ENCODE measurements around the gene CLDN2. TPM values are rescaled to one million over a fixed set of nuclear protein-coding genes. Genes with fewer than 3 reads are reported as not detected.
"Not testable (repeated sequence)": the region's sequence is repeated elsewhere in the genome, so short reads cannot be mapped to it uniquely, and the experiment has no call there.

Gene CLDN2
- not detected in 2 replicates for total RNA-seq (2014; rRNA removed; shearing (Covaris generic); ENCODE audit: low replicate concordance)

GRCh38 chrX:106919932-106920452 lies at the start of gene CLDN2:
CLDN2 (plus strand) TSS chrX:106920402; CDS start chrX:106928229, 7,827 bp downstream.
- DNase-seq, result no peak
- no peaks in the 10 kb centered on the region for H4K20me1 ChIP-seq (ENCODE audit: insufficient read depth, low read depth, low read length)
- H2AFZ ChIP-seq (ENCODE audit: low read length), result no peak within 1 kb of the TSS
- H3K4me1 ChIP-seq (ENCODE audit: low read length), result no peaks in the 10 kb centered on the region
- H3K36me3 ChIP-seq (ENCODE audit: insufficient read depth, low read length), result no peaks in the 10 kb centered on the region
- H3K4me2 ChIP-seq (ENCODE audit: low read depth, low read length, poor library complexity, severe bottlenecking), result no peak within 1 kb of the TSS
- H3K4me3 ChIP-seq (ENCODE audit: low read length), result no peak within 1 kb of the TSS
- no peaks in the 10 kb centered on the region for H3K79me2 ChIP-seq (ENCODE audit: low read length)
- H3K27me3 ChIP-seq (ENCODE audit: low read length), result no peaks in the 10 kb centered on the region
- no peak within 1 kb of the TSS for H3K9ac ChIP-seq (ENCODE audit: low read length)
- H3K9me2 ChIP-seq (replicated peaks; ENCODE audit: insufficient read depth, low read length), result no peaks in the 10 kb centered on the region
- H3K9me3 ChIP-seq (ENCODE audit: low read length), result no peaks in the 10 kb centered on the region
- no peak within 1 kb of the TSS for H3K27ac ChIP-seq (ENCODE audit: low read length)

- not testable (repeated sequence) for H3K27ac ChIP-seq (ENCODE audit: low read length); H3K9me2 ChIP-seq (replicated peaks; ENCODE audit: insufficient read depth, low read length); DNase-seq; H3K4me3 ChIP-seq (ENCODE audit: low read length); H3K36me3 ChIP-seq (ENCODE audit: insufficient read depth, low read length); H2AFZ ChIP-seq (ENCODE audit: low read length); H3K4me2 ChIP-seq (ENCODE audit: low read depth, low read length, poor library complexity, severe bottlenecking); H3K9ac ChIP-seq (ENCODE audit: low read length); H3K9me3 ChIP-seq (ENCODE audit: low read length); H4K20me1 ChIP-seq (ENCODE audit: insufficient read depth, low read depth, low read length); H3K27me3 ChIP-seq (ENCODE audit: low read length); H3K4me1 ChIP-seq (ENCODE audit: low read length); H3K79me2 ChIP-seq (ENCODE audit: low read length)
Observed at GRCh38 chrX:106872796-106873195, 47.4 kb upstream of the CLDN2 start.

- DNase-seq, result peak; percentile 80
Observed at GRCh38 chrX:106874075-106874474, 46.1 kb upstream of the CLDN2 start.

GRCh38 chrX:106875151-106875550 lies 45.1 kb upstream of the CLDN2 start:
- Histone ChIP-seq H3K9ac (ENCODE audit: low read length) (no peak overlapping the region), H3K27ac (ENCODE audit: low read length) (no peak overlapping the region), H3K9me2 (replicated peaks; ENCODE audit: insufficient read depth, low read length) (no peaks in the 10 kb centered on the region), H3K27me3 (ENCODE audit: low read length) (no peaks in the 10 kb centered on the region), H2AFZ (ENCODE audit: low read length) (no peak overlapping the region), H3K4me2 (ENCODE audit: low read depth, low read length, poor library complexity, severe bottlenecking) (no peak overlapping the region), H3K4me3 (ENCODE audit: low read length) (no peak overlapping the region), H3K79me2 (ENCODE audit: low read length) (no peaks in the 10 kb centered on the region), H3K9me3 (ENCODE audit: low read length) (no peaks in the 10 kb centered on the region), H3K4me1 (ENCODE audit: low read length) (0 out of 2 replicates have a peak, but pooled peaks cover 3% of the 10 kb centered on the region), H3K36me3 (ENCODE audit: insufficient read depth, low read length) (no peaks in the 10 kb centered on the region), H4K20me1 (ENCODE audit: insufficient read depth, low read depth, low read length) (no peaks in the 10 kb centered on the region)
- no peak for DNase-seq

More at GRCh38 chrX:106874075-106874474, 46.1 kb upstream of the CLDN2 start:
- no peak overlapping the region for H2AFZ ChIP-seq (ENCODE audit: low read length)
- H3K9me2 ChIP-seq (replicated peaks; ENCODE audit: insufficient read depth, low read length), result no peaks in the 10 kb centered on the region
- H4K20me1 ChIP-seq (ENCODE audit: insufficient read depth, low read depth, low read length), result no peaks in the 10 kb centered on the region
- H3K36me3 ChIP-seq (ENCODE audit: insufficient read depth, low read length), result no peaks in the 10 kb centered on the region
- no peaks in the 10 kb centered on the region for H3K9me3 ChIP-seq (ENCODE audit: low read length)
- no peak overlapping the region for H3K4me2 ChIP-seq (ENCODE audit: low read depth, low read length, poor library complexity, severe bottlenecking)
- H3K4me1 ChIP-seq (ENCODE audit: low read length), result 0 out of 2 replicates have a peak, but pooled peaks cover 3% of the 10 kb centered on the region
- H3K4me3 ChIP-seq (ENCODE audit: low read length), result no peak overlapping the region
- no peaks in the 10 kb centered on the region for H3K79me2 ChIP-seq (ENCODE audit: low read length)
- H3K27ac ChIP-seq (ENCODE audit: low read length), result no peak overlapping the region
- H3K27me3 ChIP-seq (ENCODE audit: low read length), result no peaks in the 10 kb centered on the region
- no peak overlapping the region for H3K9ac ChIP-seq (ENCODE audit: low read length)

GRCh38 chrX:106889468-106889867 lies 30.7 kb upstream of the CLDN2 start:
- Histone ChIP-seq H3K4me2 (ENCODE audit: low read depth, low read length, poor library complexity, severe bottlenecking) (no peak overlapping the region), H3K27me3 (ENCODE audit: low read length) (no peaks in the 10 kb centered on the region), H3K36me3 (ENCODE audit: insufficient read depth, low read length) (no peaks in the 10 kb centered on the region), H2AFZ (ENCODE audit: low read length) (no peak overlapping the region), H3K9me3 (ENCODE audit: low read length) (no peaks in the 10 kb centered on the region), H4K20me1 (ENCODE audit: insufficient read depth, low read depth, low read length) (no peaks in the 10 kb centered on the region), H3K9ac (ENCODE audit: low read length) (no peak overlapping the region), H3K79me2 (ENCODE audit: low read length) (no peaks in the 10 kb centered on the region), H3K4me3 (ENCODE audit: low read length) (no peak overlapping the region), H3K4me1 (ENCODE audit: low read length) (no peaks in the 10 kb centered on the region), H3K9me2 (replicated peaks; ENCODE audit: insufficient read depth, low read length) (no peaks in the 10 kb centered on the region), H3K27ac (ENCODE audit: low read length) (no peak overlapping the region)
- no peak for DNase-seq

- H3K27ac ChIP-seq (ENCODE audit: low read length), result no peak overlapping the region
- no peak overlapping the region for H3K9ac ChIP-seq (ENCODE audit: low read length)
- no peaks in the 10 kb centered on the region for H4K20me1 ChIP-seq (ENCODE audit: insufficient read depth, low read depth, low read length)
- H3K4me3 ChIP-seq (ENCODE audit: low read length), result no peak overlapping the region
- H3K27me3 ChIP-seq (ENCODE audit: low read length), result no peaks in the 10 kb centered on the region
- no peak for DNase-seq
- H3K36me3 ChIP-seq (ENCODE audit: insufficient read depth, low read length), result no peaks in the 10 kb centered on the region
- no peaks in the 10 kb centered on the region for H3K79me2 ChIP-seq (ENCODE audit: low read length)
- H3K4me1 ChIP-seq (ENCODE audit: low read length), result no peaks in the 10 kb centered on the region
- no peak overlapping the region for H3K4me2 ChIP-seq (ENCODE audit: low read depth, low read length, poor library complexity, severe bottlenecking)
- H2AFZ ChIP-seq (ENCODE audit: low read length), result no peak overlapping the region
- H3K9me3 ChIP-seq (ENCODE audit: low read length), result no peaks in the 10 kb centered on the region
- H3K9me2 ChIP-seq (replicated peaks; ENCODE audit: insufficient read depth, low read length), result no peaks in the 10 kb centered on the region
Observed at GRCh38 chrX:106891762-106892460, 28.3 kb upstream of the CLDN2 start.

GRCh38 chrX:106894392-106894909 lies 25.8 kb upstream of the CLDN2 start:
- H2AFZ ChIP-seq (ENCODE audit: low read length), result no peak overlapping the region; the same call in 1 of the 2 replicates
- no peaks in the 10 kb centered on the region for H4K20me1 ChIP-seq (ENCODE audit: insufficient read depth, low read depth, low read length)
- DNase-seq, result peak; percentile 89
- no peaks in the 10 kb centered on the region for H3K9me3 ChIP-seq (ENCODE audit: low read length)
- H3K4me2 ChIP-seq (ENCODE audit: low read depth, low read length, poor library complexity, severe bottlenecking), result no peak overlapping the region
- no peaks in the 10 kb centered on the region for H3K27me3 ChIP-seq (ENCODE audit: low read length)
- H3K79me2 ChIP-seq (ENCODE audit: low read length), result no peaks in the 10 kb centered on the region
- H3K36me3 ChIP-seq (ENCODE audit: insufficient read depth, low read length), result no peaks in the 10 kb centered on the region
- H3K4me1 ChIP-seq (ENCODE audit: low read length), result no peaks in the 10 kb centered on the region
- no peak overlapping the region for H3K4me3 ChIP-seq (ENCODE audit: low read length)
- no peaks in the 10 kb centered on the region for H3K9me2 ChIP-seq (replicated peaks; ENCODE audit: insufficient read depth, low read length)
- no peak overlapping the region for H3K9ac ChIP-seq (ENCODE audit: low read length)
- no peak overlapping the region for H3K27ac ChIP-seq (ENCODE audit: low read length)

- H3K36me3 ChIP-seq (ENCODE audit: insufficient read depth, low read length), result no peaks in the 10 kb centered on the region
Observed at GRCh38 chrX:106894978-106895452, 25.2 kb upstream of the CLDN2 start.

More at GRCh38 chrX:106894978-106895452, 25.2 kb upstream of the CLDN2 start:
- Histone ChIP-seq H3K79me2 (ENCODE audit: low read length) (no peaks in the 10 kb centered on the region), H4K20me1 (ENCODE audit: insufficient read depth, low read depth, low read length) (no peaks in the 10 kb centered on the region), H3K4me1 (ENCODE audit: low read length) (no peaks in the 10 kb centered on the region), H3K27me3 (ENCODE audit: low read length) (no peaks in the 10 kb centered on the region), H3K9ac (ENCODE audit: low read length) (no peak overlapping the region), H3K9me2 (replicated peaks; ENCODE audit: insufficient read depth, low read length) (no peaks in the 10 kb centered on the region), H3K27ac (ENCODE audit: low read length) (no peak overlapping the region), H3K4me2 (ENCODE audit: low read depth, low read length, poor library complexity, severe bottlenecking) (no peak overlapping the region), H2AFZ (ENCODE audit: low read length) (no peak overlapping the region), H3K9me3 (ENCODE audit: low read length) (no peaks in the 10 kb centered on the region), H3K4me3 (ENCODE audit: low read length) (no peak overlapping the region)
- no peak for DNase-seq
